ENCODE results near the gene SART1. TPM values are rescaled to one million over a fixed set of nuclear protein-coding genes. Genes with fewer than 3 reads are reported as not detected.
A peak's percentile ranks its signal among the peaks of the same experiment; 100 is the strongest.

SART1 gene
- total RNA-seq, 1 donor from 2014 or later, result 36.5 TPM

DNA sequence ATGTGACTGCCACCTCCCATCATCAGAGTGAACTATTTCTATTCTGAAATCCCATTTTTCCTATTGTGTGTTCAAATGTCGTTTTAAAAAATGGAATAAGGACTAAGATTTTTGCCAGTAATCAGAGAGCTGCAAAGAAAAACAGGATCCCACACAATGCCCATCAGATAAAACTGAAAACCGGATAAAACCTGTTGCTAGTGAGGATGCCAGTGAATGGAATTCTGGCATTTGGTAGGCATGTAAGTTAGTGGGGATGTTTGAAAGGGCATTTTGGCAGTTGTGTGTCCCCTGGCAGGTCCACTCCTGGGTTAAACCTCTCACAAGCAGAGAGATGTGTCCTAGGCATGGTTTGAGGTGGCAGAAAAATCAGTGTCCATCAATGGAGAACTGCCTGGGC lies 36.1 kb upstream of the SART1 start:
- H3K4me1 Mint-ChIP-seq (ENCODE audit: low read depth, unreplicated experiment), result peaks cover 3% of the 10 kb centered on the region
- DNase-seq (ENCODE audit: low read depth) (no peak), FAIRE-seq (no peak)
- H3K27ac ChIP-seq (ENCODE audit: low read depth, low read length), result no peak overlapping the region
- no peak overlapping the region for H2AFZ ChIP-seq (ENCODE audit: low read depth, low read length)
- H3K36me3 Mint-ChIP-seq (ENCODE audit: low read depth, unreplicated experiment), result peaks cover 11% of the 10 kb centered on the region
- peaks cover 15% of the 10 kb centered on the region for H3K79me2 ChIP-seq (ENCODE audit: insufficient read depth, low read length)
- H4K20me1 ChIP-seq (ENCODE audit: insufficient read depth, low read length), result peaks cover 6% of the 10 kb centered on the region
- no peak overlapping the region for H3K9ac ChIP-seq (ENCODE audit: low read length)
- no peak overlapping the region for H3K4me2 ChIP-seq (ENCODE audit: low read length)
- peaks cover 12% of the 10 kb centered on the region for H3K36me3 ChIP-seq (ENCODE audit: insufficient read depth, low read length)
- H3K27me3 Mint-ChIP-seq (ENCODE audit: low read depth, unreplicated experiment), result no peaks in the 10 kb centered on the region
- H3K27ac Mint-ChIP-seq (ENCODE audit: unreplicated experiment), result no peak overlapping the region
- H3K9me3 Mint-ChIP-seq (ENCODE audit: unreplicated experiment), result peaks cover 3% of the 10 kb centered on the region
- H3K4me3 ChIP-seq (ENCODE audit: insufficient read depth, low read depth, low read length), result no peak overlapping the region
- H3K27me3 ChIP-seq (ENCODE audit: insufficient read depth, low read length), result no peaks in the 10 kb centered on the region
- H3K4me1 ChIP-seq (ENCODE audit: insufficient read depth, low read length), result peaks cover 6% of the 10 kb centered on the region
- no peak overlapping the region for H3K4me3 Mint-ChIP-seq (ENCODE audit: unreplicated experiment)
- TF ChIP-seq, protein P1, sequence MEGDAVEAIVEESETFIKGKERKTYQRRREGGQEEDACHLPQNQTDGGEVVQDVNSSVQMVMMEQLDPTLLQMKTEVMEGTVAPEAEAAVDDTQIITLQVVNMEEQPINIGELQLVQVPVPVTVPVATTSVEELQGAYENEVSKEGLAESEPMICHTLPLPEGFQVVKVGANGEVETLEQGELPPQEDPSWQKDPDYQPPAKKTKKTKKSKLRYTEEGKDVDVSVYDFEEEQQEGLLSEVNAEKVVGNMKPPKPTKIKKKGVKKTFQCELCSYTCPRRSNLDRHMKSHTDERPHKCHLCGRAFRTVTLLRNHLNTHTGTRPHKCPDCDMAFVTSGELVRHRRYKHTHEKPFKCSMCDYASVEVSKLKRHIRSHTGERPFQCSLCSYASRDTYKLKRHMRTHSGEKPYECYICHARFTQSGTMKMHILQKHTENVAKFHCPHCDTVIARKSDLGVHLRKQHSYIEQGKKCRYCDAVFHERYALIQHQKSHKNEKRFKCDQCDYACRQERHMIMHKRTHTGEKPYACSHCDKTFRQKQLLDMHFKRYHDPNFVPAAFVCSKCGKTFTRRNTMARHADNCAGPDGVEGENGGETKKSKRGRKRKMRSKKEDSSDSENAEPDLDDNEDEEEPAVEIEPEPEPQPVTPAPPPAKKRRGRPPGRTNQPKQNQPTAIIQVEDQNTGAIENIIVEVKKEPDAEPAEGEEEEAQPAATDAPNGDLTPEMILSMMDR (IDR thresholded peaks at IDR 0.05; ENCODE audit: insufficient read depth, low read depth, low read length), result no peak
- no peak for TF ChIP-seq EZH2 (IDR thresholded peaks at IDR 0.05; ENCODE audit: insufficient read depth, low read length)
- no peaks in the 10 kb centered on the region for H3K9me3 ChIP-seq (ENCODE audit: insufficient read depth, low read depth, low read length)

DNA sequence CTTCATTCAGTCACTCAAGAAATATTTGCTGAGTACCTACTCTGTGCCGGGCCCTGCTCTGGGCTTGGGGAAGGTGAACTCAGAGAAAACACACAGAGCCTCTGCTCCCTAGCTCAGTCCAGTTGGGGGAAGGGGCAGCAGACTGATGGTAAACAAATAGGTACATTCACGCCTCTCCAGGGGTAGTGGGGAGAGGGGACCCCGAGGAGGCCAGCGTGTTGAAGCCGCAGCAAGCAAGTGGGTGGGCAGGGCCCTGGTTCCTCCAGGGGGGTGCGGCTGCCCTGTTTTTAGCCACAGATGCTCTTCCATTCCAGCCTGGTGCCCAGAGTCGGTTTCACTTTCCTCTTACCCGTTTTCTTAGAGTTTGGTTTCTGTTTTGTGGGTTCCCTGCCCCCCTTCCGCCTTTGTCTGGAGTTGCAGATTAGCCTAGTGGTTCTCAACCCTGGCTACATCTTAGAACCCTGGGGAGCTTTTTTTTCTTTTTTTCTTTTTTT lies 33.6 kb upstream of the SART1 start:
- DNase-seq (ENCODE audit: low read depth), result no peak
- no peak for FAIRE-seq
- Mint-ChIP-seq H3K27me3 (ENCODE audit: low read depth, unreplicated experiment) (no peaks in the 10 kb centered on the region), H3K36me3 (ENCODE audit: low read depth, unreplicated experiment) (peaks cover 5% of the 10 kb centered on the region), H3K4me1 (ENCODE audit: low read depth, unreplicated experiment) (peaks cover 3% of the 10 kb centered on the region), H3K4me3 (ENCODE audit: unreplicated experiment) (peak overlapping the region; percentile 40), H3K9me3 (ENCODE audit: unreplicated experiment) (peaks cover 3% of the 10 kb centered on the region), H3K27ac (ENCODE audit: unreplicated experiment) (peak overlapping the region; percentile 41)
- no peaks in the 10 kb centered on the region for H4K20me1 ChIP-seq (ENCODE audit: insufficient read depth, low read length)
- H3K27ac ChIP-seq (ENCODE audit: low read depth, low read length), result no peak overlapping the region
- no peaks in the 10 kb centered on the region for H3K79me2 ChIP-seq (ENCODE audit: insufficient read depth, low read length)
- H3K4me3 ChIP-seq (ENCODE audit: insufficient read depth, low read depth, low read length), result no peak overlapping the region
- H3K4me1 ChIP-seq (ENCODE audit: insufficient read depth, low read length), result peaks cover 7% of the 10 kb centered on the region
- no peaks in the 10 kb centered on the region for H3K27me3 ChIP-seq (ENCODE audit: insufficient read depth, low read length)
- H2AFZ ChIP-seq (ENCODE audit: low read depth, low read length), result no peak overlapping the region
- H3K9me3 ChIP-seq (ENCODE audit: insufficient read depth, low read depth, low read length), result no peaks in the 10 kb centered on the region
- TF ChIP-seq, protein P1 (IDR thresholded peaks at IDR 0.05; ENCODE audit: insufficient read depth, low read depth, low read length), result no peak
- no peak for TF ChIP-seq EZH2 (IDR thresholded peaks at IDR 0.05; ENCODE audit: insufficient read depth, low read length)
- H3K9ac ChIP-seq (ENCODE audit: low read length), result no peak overlapping the region
- no peak overlapping the region for H3K4me2 ChIP-seq (ENCODE audit: low read length)
- no peaks in the 10 kb centered on the region for H3K36me3 ChIP-seq (ENCODE audit: insufficient read depth, low read length)

DNA sequence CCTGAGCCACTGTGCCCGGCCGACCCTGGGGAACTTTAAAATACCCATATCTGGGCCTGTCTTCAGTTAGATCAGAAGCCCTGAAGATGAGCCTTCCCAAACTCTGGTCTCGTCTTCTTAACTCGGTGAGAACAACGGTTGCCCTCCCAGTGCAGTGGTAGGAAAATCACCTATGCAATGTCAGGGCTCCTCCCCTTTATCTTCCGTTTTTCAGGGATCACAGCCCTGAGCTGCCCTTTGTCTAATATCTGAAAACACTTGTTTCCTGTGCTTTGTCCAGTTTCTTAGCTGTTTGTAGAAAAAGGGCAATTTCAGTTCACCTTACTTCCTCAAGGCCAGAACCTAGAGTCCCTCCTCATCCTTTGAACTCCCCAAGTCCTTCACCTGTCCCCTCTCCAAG lies 32.9 kb upstream of the SART1 start:
- peaks cover 7% of the 10 kb centered on the region for H3K4me1 ChIP-seq (ENCODE audit: insufficient read depth, low read length)
- no peaks in the 10 kb centered on the region for H4K20me1 ChIP-seq (ENCODE audit: insufficient read depth, low read length)
- DNase-seq (ENCODE audit: low read depth) (no peak), FAIRE-seq (no peak)
- no peaks in the 10 kb centered on the region for H3K27me3 Mint-ChIP-seq (ENCODE audit: low read depth, unreplicated experiment)
- H3K36me3 ChIP-seq (ENCODE audit: insufficient read depth, low read length), result no peaks in the 10 kb centered on the region
- peaks cover 3% of the 10 kb centered on the region for H3K4me1 Mint-ChIP-seq (ENCODE audit: low read depth, unreplicated experiment)
- H3K27ac Mint-ChIP-seq (ENCODE audit: unreplicated experiment), result no peak overlapping the region
- H3K27ac ChIP-seq (ENCODE audit: low read depth, low read length), result no peak overlapping the region
- no peak overlapping the region for H3K4me2 ChIP-seq (ENCODE audit: low read length)
- no peak overlapping the region for H3K9ac ChIP-seq (ENCODE audit: low read length)
- H3K9me3 ChIP-seq (ENCODE audit: insufficient read depth, low read depth, low read length), result no peaks in the 10 kb centered on the region
- no peak overlapping the region for H3K4me3 Mint-ChIP-seq (ENCODE audit: unreplicated experiment)
- TF ChIP-seq, protein P1 (IDR thresholded peaks at IDR 0.05; ENCODE audit: insufficient read depth, low read depth, low read length), result no peak
- no peak for TF ChIP-seq EZH2 (IDR thresholded peaks at IDR 0.05; ENCODE audit: insufficient read depth, low read length)
- H2AFZ ChIP-seq (ENCODE audit: low read depth, low read length), result no peak overlapping the region
- peaks cover 5% of the 10 kb centered on the region for H3K36me3 Mint-ChIP-seq (ENCODE audit: low read depth, unreplicated experiment)
- no peaks in the 10 kb centered on the region for H3K79me2 ChIP-seq (ENCODE audit: insufficient read depth, low read length)
- H3K27me3 ChIP-seq (ENCODE audit: insufficient read depth, low read length), result no peaks in the 10 kb centered on the region
- H3K9me3 Mint-ChIP-seq (ENCODE audit: unreplicated experiment), result peaks cover 3% of the 10 kb centered on the region
- no peak overlapping the region for H3K4me3 ChIP-seq (ENCODE audit: insufficient read depth, low read depth, low read length)
